Mesothelial cell of epicardium (in vitro differentiated cells): ENCODE results near the gene PLEKHA5. TPM values are rescaled to one million over a fixed set of nuclear protein-coding genes. Genes with fewer than 3 reads are reported as not detected.

Experiments used
- DNase-seq, 2 experiments: peaks; one replicate each; pipeline ENCODE4 v3.0.0; 2021; ENCODE audit warnings: low spot score in 2 of 2; ENCODE audit not compliant: unreplicated experiment in 2 of 2
- H3K27ac Mint-ChIP-seq: 2 replicates; pipeline ENCODE4 v1.8.0; 2021; ENCODE audit warnings: mixed read lengths
- H3K27me3 Mint-ChIP-seq: 2 replicates; pipeline ENCODE4 v1.8.0; 2021; ENCODE audit warnings: low read depth, mixed read lengths
- H3K36me3 Mint-ChIP-seq: 2 replicates; pipeline ENCODE4 v1.8.0; 2021; ENCODE audit warnings: mixed read lengths
- H3K4me1 Mint-ChIP-seq: 2 replicates; pipeline ENCODE4 v1.8.0; 2021; ENCODE audit warnings: mixed read lengths
- H3K4me3 Mint-ChIP-seq: 2 replicates; pipeline ENCODE4 v1.8.0; 2021; ENCODE audit warnings: mild to moderate bottlenecking, moderate library complexity, mixed read lengths
- H3K9me3 Mint-ChIP-seq: 2 replicates; pipeline ENCODE4 v1.8.0; 2021; ENCODE audit warnings: mixed read lengths
- total RNA-seq: library from RNA; stranded (reverse); gene quantifications from 3 replicates; pipeline ENCODE4 v1.2.1, GENCODE V29; 2021
- TF ChIP-seq, protein P1 (sequence below): fragments of 200-600 bp; sonication (generic); IDR thresholded peaks from one replicate; pipeline ENCODE4 v1.5.0; 2021; ENCODE audit warnings: antibody characterized with exemption; ENCODE audit not compliant: unreplicated experiment

PLEKHA5 gene
- total RNA-seq, 1 donor from 2014 or later = 52.0 TPM

DNA sequence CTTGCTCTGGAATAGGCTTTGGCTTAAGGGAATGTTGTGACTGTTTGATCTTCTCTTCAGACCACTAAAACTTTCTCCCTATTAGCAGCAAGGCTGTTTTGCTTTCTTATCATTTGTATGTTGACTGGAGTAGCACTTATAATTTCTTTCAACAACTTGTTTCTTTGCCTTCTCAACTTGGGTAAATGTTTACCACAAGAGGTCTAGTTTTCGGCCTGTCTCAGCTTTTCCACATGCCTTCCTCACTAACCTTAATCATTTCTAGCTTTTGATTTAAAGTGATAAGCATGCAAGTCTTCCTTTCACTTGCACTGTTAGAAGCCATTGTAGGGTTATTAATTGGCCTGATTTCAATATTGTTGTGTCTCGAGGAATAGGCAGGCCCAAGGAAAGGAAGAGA is 183.1 kb downstream of the PLEKHA5 start:
- Mint-ChIP-seq H3K36me3 (peaks cover 3% of the 10 kb centered on the region), H3K27ac (no peak overlapping the region), H3K4me1 (no peaks in the 10 kb centered on the region), H3K4me3 (no peak overlapping the region), H3K9me3 (no peaks in the 10 kb centered on the region), H3K27me3 (no peaks in the 10 kb centered on the region)
- no peak for DNase-seq
- TF ChIP-seq, protein P1, sequence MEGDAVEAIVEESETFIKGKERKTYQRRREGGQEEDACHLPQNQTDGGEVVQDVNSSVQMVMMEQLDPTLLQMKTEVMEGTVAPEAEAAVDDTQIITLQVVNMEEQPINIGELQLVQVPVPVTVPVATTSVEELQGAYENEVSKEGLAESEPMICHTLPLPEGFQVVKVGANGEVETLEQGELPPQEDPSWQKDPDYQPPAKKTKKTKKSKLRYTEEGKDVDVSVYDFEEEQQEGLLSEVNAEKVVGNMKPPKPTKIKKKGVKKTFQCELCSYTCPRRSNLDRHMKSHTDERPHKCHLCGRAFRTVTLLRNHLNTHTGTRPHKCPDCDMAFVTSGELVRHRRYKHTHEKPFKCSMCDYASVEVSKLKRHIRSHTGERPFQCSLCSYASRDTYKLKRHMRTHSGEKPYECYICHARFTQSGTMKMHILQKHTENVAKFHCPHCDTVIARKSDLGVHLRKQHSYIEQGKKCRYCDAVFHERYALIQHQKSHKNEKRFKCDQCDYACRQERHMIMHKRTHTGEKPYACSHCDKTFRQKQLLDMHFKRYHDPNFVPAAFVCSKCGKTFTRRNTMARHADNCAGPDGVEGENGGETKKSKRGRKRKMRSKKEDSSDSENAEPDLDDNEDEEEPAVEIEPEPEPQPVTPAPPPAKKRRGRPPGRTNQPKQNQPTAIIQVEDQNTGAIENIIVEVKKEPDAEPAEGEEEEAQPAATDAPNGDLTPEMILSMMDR = no peak

DNA sequence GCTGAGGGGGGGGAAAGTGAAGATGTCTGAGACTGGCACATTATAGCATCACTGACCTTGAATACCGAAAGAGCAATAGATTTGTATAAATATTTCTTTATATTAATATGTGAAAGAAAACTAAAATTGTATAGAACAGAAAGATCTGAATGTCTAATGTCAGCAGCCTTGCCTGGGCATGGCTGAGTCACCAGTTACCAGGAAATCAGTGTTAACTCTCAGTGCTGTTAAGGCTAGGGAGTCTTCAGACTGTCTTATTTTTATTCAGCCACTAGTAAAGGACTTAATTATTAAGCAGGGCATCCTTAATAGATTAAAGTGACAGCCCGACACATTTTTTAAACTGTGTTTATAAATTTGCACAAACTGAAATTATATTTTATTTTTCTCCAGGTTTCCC is 186.9 kb downstream of the PLEKHA5 start:
- H3K27ac Mint-ChIP-seq = no peak overlapping the region
- no peak for DNase-seq
- peaks cover 3% of the 10 kb centered on the region for H3K36me3 Mint-ChIP-seq
- no peaks in the 10 kb centered on the region for H3K9me3 Mint-ChIP-seq
- no peaks in the 10 kb centered on the region for H3K4me1 Mint-ChIP-seq
- TF ChIP-seq, protein P1 = no peak
- H3K4me3 Mint-ChIP-seq = no peak overlapping the region
- no peaks in the 10 kb centered on the region for H3K27me3 Mint-ChIP-seq

- H3K36me3 Mint-ChIP-seq = peaks cover 23% of the 10 kb centered on the region
- H3K27ac Mint-ChIP-seq = no peak overlapping the region
- TF ChIP-seq, protein P1 = no peak
- peaks cover 2% of the 10 kb centered on the region for H3K4me1 Mint-ChIP-seq
- peaks cover 12% of the 10 kb centered on the region for H3K9me3 Mint-ChIP-seq
- DNase-seq = no peak
- no peaks in the 10 kb centered on the region for H3K27me3 Mint-ChIP-seq
- H3K4me3 Mint-ChIP-seq = no peak overlapping the region
These were observed 192.8 kb downstream of the PLEKHA5 start for GRCh38 chr12:19322376-19322775.

DNA sequence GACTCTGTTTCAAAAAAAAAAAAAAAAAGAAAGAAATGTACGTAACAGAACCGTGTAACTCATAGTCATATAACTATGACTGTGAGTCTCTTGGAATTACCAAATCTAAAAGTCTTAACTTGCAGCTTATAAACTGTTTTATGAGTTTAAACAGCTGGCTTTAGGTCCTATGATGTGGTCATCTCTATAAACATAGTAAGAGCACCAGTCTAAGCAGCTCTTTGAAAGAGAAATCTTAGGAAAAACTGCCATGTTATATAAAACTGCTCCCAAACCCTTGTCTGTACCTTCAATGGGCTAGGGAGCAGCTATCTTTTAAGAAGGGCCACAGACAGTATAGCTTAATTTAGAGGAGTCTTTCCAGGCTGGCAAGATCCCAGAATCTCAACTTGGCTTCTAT is 194.3 kb downstream of the PLEKHA5 start:
- peaks cover 18% of the 10 kb centered on the region for H3K9me3 Mint-ChIP-seq
- TF ChIP-seq, protein P1 = no peak
- no peaks in the 10 kb centered on the region for H3K27me3 Mint-ChIP-seq
- H3K4me3 Mint-ChIP-seq = no peak overlapping the region
- H3K27ac Mint-ChIP-seq = no peak overlapping the region
- DNase-seq = no peak
- peaks cover 33% of the 10 kb centered on the region for H3K36me3 Mint-ChIP-seq
- H3K4me1 Mint-ChIP-seq = peaks cover 2% of the 10 kb centered on the region

DNA sequence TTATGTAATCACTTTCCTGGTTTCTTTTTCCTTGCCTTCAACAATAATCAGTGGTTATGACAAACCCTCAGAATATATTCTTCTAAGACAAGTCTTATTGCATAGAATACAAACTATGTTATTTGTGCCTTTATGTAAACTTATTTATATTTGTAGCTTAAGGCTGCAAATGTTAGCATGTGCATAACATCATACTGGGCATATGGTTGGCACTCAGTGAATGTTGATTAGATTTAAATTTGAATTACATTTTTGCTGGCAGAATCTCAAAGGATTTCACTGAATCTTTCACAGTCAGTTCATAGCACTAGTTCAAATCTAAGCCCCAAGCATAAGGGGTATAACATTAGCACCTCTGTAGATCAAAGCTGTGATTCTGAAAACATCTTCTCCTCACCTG is 196.6 kb downstream of the PLEKHA5 start:
- H3K9me3 Mint-ChIP-seq = peaks cover 18% of the 10 kb centered on the region
- no peak for DNase-seq
- H3K4me1 Mint-ChIP-seq = peaks cover 2% of the 10 kb centered on the region
- peaks cover 36% of the 10 kb centered on the region for H3K36me3 Mint-ChIP-seq
- TF ChIP-seq, protein P1 = no peak
- H3K4me3 Mint-ChIP-seq = no peak overlapping the region
- no peak overlapping the region for H3K27ac Mint-ChIP-seq
- H3K27me3 Mint-ChIP-seq = no peaks in the 10 kb centered on the region

- DNase-seq = no peak
- H3K36me3 Mint-ChIP-seq = peaks cover 22% of the 10 kb centered on the region
- H3K4me1 Mint-ChIP-seq = no peaks in the 10 kb centered on the region
- H3K27me3 Mint-ChIP-seq = no peaks in the 10 kb centered on the region
- H3K9me3 Mint-ChIP-seq = peaks cover 8% of the 10 kb centered on the region
- no peak overlapping the region for H3K27ac Mint-ChIP-seq
- TF ChIP-seq, protein P1 = no peak
- H3K4me3 Mint-ChIP-seq = no peak overlapping the region
These were observed 202.7 kb downstream of the PLEKHA5 start for GRCh38 chr12:19332196-19332595.
